ENCODE measurements around the gene ADGRB2.

DNA sequence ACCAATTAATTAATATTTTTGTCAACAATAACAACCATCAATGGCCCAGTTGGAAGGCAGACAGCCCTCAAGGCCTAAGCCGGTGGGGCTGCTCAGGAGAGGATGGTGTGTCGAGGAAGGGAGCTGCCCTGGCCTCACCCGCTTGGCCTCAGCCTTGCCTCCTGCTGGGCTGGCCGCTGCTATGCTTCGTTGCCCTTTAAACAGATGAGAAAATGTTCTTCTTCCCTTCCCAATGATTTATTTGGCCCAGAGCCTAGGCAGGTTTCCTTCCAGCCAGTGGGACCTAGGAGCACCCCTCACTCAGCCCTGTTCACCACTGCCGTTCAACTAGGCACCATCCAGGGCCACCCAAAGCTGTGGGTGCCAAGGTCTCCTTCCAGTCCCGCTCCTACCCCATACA is 3.1 kb upstream of the ADGRB2 start:
- TF ChIP-seq CTCF (IDR thresholded peaks at IDR 0.05) (no peak), POLR2A (IDR thresholded peaks at IDR 0.05) (no peak)
